Natural killer cell (primary cell): ENCODE results near the gene SLC39A1. TPM values are rescaled to one million over a fixed set of nuclear protein-coding genes. Genes with fewer than 3 reads are reported as not detected.
"Not testable (repeated sequence)": the region's sequence is repeated elsewhere in the genome, so short reads cannot be mapped to it uniquely, and the experiment has no call there.

ENCODE experiments used
- ATAC-seq, 3 donors: fragments of 150-1000 bp in 2 of 3; fragments of 200-7000 bp in 1 of 3; cut with Tn5 transposase; 1 replicate in 1 of 3; 2 replicates in 2 of 3; pipeline ENCODE4 v1.10.0; 2021; ENCODE audit warnings: mild to moderate bottlenecking in 2 of 3, moderate library complexity in 2 of 3
- DNase-seq, 2 donors: peaks; one replicate each; pipeline versions ENCODE4 v3.0.0 to v3.0.0-alpha.2; 2013 to 2021; ENCODE audit warnings: mixed read lengths in 1 of 2
- H3K27ac ChIP-seq: one replicate; pipeline ENCODE4 v1.5.1; 2013; ENCODE audit warnings: mild to moderate bottlenecking, low read length
- H3K27me3 ChIP-seq: one replicate; pipeline ENCODE4 v1.6.1; 2013; ENCODE audit warnings: low read length; ENCODE audit not compliant: control insufficient read depth, insufficient read depth
- H3K36me3 ChIP-seq: one replicate; pipeline ENCODE4 v1.6.1; 2013; ENCODE audit warnings: low read length; ENCODE audit not compliant: control insufficient read depth, insufficient read depth
- H3K4me1 ChIP-seq: one replicate; pipeline ENCODE4 v1.6.1; 2013; ENCODE audit warnings: low read length; ENCODE audit not compliant: control insufficient read depth, insufficient read depth
- H3K4me3 ChIP-seq: one replicate; pipeline ENCODE4 v1.5.1; 2013; ENCODE audit warnings: low read length
- H3K9me3 ChIP-seq: one replicate; pipeline ENCODE4 v1.6.1; 2013; ENCODE audit warnings: low read length; ENCODE audit not compliant: control insufficient read depth, insufficient read depth
- H3K27ac Mint-ChIP-seq, 2 donors: one replicate each; pipeline ENCODE4 v1.8.0; 2022; ENCODE audit warnings: mild to moderate bottlenecking in 2 of 2, mixed read lengths in 2 of 2, moderate library complexity in 1 of 2
- H3K27me3 Mint-ChIP-seq, 2 donors: one replicate each; pipeline ENCODE4 v1.8.0; 2022; ENCODE audit warnings: low read depth in 2 of 2, mixed read lengths in 2 of 2
- H3K36me3 Mint-ChIP-seq: one replicate; pipeline ENCODE4 v1.8.0; 2022; ENCODE audit warnings: mixed read lengths
- H3K4me1 Mint-ChIP-seq, 2 donors: one replicate each; pipeline ENCODE4 v1.8.0; 2022; ENCODE audit warnings: mixed read lengths in 2 of 2
- H3K4me3 Mint-ChIP-seq: one replicate; pipeline ENCODE4 v1.8.0; 2022; ENCODE audit warnings: mild to moderate bottlenecking, moderate library complexity, mixed read lengths
- H3K9me3 Mint-ChIP-seq, 2 donors: one replicate each; pipeline ENCODE4 v1.8.0; 2022; ENCODE audit warnings: mixed read lengths in 2 of 2
- CTCF ChIP-seq: fragments of 200-600 bp; IDR thresholded peaks from one replicate; pipeline ENCODE4 v1.8.0; 2022; ENCODE audit warnings: antibody characterized with exemption
- WGBS: methylation state at CpG from one replicate; pipeline ENCODE4 v1.1.7; 2013; ENCODE audit warnings: missing lambda C conversion rate; ENCODE audit not compliant: insufficient coverage; 5-methylcytosine and 5-hydroxymethylcytosine counted together
- intact Hi-C: fragments of 100-400 bp; cut with micrococcal nuclease; formaldehyde crosslinking; loops from one replicate; pipeline ENCODE4 v1.14.2; 2022
- total RNA-seq, 4 donors: library from RNA; stranded (reverse); fragments of 120-200 nt in 1 of 4; gene quantifications; one replicate each; pipeline versions ENCODE4 v1.2.3 to v1.2.4, GENCODE V29; 2013 to 2022

SLC39A1 gene
- total RNA-seq, 3 donors from 2014 or later (not counting 1 experiment from before 2014, with no cell fraction given) = 20.7 to 21.5 (median 21.2) TPM

- H3K4me1 ChIP-seq = peaks cover 14% of the 10 kb centered on the region
- ATAC-seq = no peak
- Mint-ChIP-seq H3K4me3 (no peak overlapping the region), H3K4me1 (peaks cover 11 to 19% of the 10 kb centered on the region in 2 donors), H3K27me3 (peaks cover 21% of the 10 kb centered on the region in 2 donors), H3K9me3 (no peaks in the 10 kb centered on the region), H3K27ac (no peak overlapping the region), H3K36me3 (no peaks in the 10 kb centered on the region)
- TF ChIP-seq CTCF = no peak
- H3K27me3 ChIP-seq = peaks cover 6% of the 10 kb centered on the region
- no peaks in the 10 kb centered on the region for H3K9me3 ChIP-seq
- H3K4me3 ChIP-seq = no peak overlapping the region
- no peak overlapping the region for H3K27ac ChIP-seq
- intact Hi-C loops = no loop called here
- DNase-seq = no peak
- WGBS = 100% methylated on average over 4 of the region's 6 CpGs
- H3K36me3 ChIP-seq = no peaks in the 10 kb centered on the region
These were observed 21.0 kb upstream of the SLC39A1 start for GRCh38 chr1:153984123-153984894.

- peaks cover 21% of the 10 kb centered on the region in 2 donors for H3K27me3 Mint-ChIP-seq
- 92% methylated on average over 2 of the region's 2 CpGs for WGBS
- H3K9me3 Mint-ChIP-seq, H3K27ac Mint-ChIP-seq, intact Hi-C loops, H3K27ac ChIP-seq, H3K27me3 ChIP-seq, H3K36me3 ChIP-seq, H3K4me3 ChIP-seq, H3K36me3 Mint-ChIP-seq, ATAC-seq, H3K4me3 Mint-ChIP-seq, H3K9me3 ChIP-seq, DNase-seq: not testable (repeated sequence)
- peaks cover 18 to 23% of the 10 kb centered on the region in 2 donors for H3K4me1 Mint-ChIP-seq
- H3K4me1 ChIP-seq = peaks cover 14% of the 10 kb centered on the region
These were observed 18.4 kb upstream of the SLC39A1 start for GRCh38 chr1:153981735-153982134.

- Mint-ChIP-seq H3K4me1 (peaks cover 24 to 25% of the 10 kb centered on the region in 2 donors), H3K27ac (peak overlapping the region in 1 of 2 donors; percentile 76), H3K4me3 (peak overlapping the region; percentile 89)
- intact Hi-C loops, H3K9me3 Mint-ChIP-seq, H3K27ac ChIP-seq, DNase-seq, ATAC-seq, H3K4me3 ChIP-seq, H3K27me3 Mint-ChIP-seq, H3K36me3 Mint-ChIP-seq, H3K27me3 ChIP-seq, H3K9me3 ChIP-seq: not testable (repeated sequence)
- Histone ChIP-seq H3K4me1 (peaks cover 16% of the 10 kb centered on the region), H3K36me3 (peaks cover 15% of the 10 kb centered on the region)
- 97% methylated on average over 12 of the region's 12 CpGs for WGBS
These were observed 15.8 kb upstream of the SLC39A1 start for GRCh38 chr1:153979091-153979490.

GRCh38 chr1:153978274-153978909 is 15.1 kb upstream of the SLC39A1 start:
- Histone ChIP-seq H3K9me3 (no peaks in the 10 kb centered on the region), H3K4me1 (peaks cover 16% of the 10 kb centered on the region), H3K27ac (peak overlapping the region; percentile 37), H3K4me3 (peak overlapping the region; percentile 84), H3K36me3 (peaks cover 22% of the 10 kb centered on the region), H3K27me3 (no peaks in the 10 kb centered on the region)
- WGBS = 78% methylated on average over 9 of the region's 9 CpGs
- ATAC-seq = no peak
- Mint-ChIP-seq H3K9me3 (no peaks in the 10 kb centered on the region), H3K27me3 (peaks cover 0 to 4% of the 10 kb centered on the region in 2 donors), H3K36me3 (no peaks in the 10 kb centered on the region), H3K27ac (peak overlapping the region; percentile 76 to 89), H3K4me1 (peaks cover 25 to 26% of the 10 kb centered on the region in 2 donors), H3K4me3 (peak overlapping the region; percentile 89)
- intact Hi-C loops = no loop called here
- peak in 1 of 2 donors; percentile 21 for DNase-seq
- no peak for TF ChIP-seq CTCF
